ENCODE data around the gene KCNH1.

The KCNH1 gene

DNA sequence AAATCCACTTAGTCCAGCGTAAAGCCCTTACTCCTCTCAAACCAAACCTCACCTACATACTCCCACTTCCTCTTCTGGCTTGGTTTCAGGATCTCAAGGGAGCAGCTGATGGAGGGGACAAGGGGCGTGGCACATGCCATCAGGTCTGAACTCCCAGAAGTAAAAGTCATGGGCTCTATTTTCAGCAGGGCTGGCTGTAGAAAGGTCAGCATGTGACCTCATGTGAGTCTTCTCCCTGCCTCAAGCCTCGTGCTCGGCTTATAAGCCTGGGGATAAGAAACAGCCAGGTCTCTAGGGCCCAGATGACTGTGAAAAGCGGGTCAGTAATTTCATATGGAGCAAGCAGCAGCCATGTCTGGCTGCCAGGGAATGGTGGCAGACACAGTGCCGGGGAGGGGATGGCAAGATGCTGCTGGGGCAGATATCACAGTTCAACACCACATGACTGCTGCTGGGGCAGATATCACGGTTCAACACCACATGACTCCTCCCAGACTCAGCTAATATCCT, 227.9 kb downstream of the KCNH1 start:
- Histone ChIP-seq H4K91ac (ENCODE audit: low read depth, low read length, poor library complexity) (no peak overlapping the region), H2BK120ac (ENCODE audit: low read depth, low read length) (no peak overlapping the region), H3K4me3 (ENCODE audit: low read length in 2 of 2) (no peak overlapping the region), H3K9me3 (replicated peaks in 1 of 2; ENCODE audit: control insufficient read depth in 2 of 2, insufficient read depth in 1 of 2, low read depth in 1 of 2, low read length in 2 of 2) (no peaks in the 10 kb centered on the region), H3K79me1 (ENCODE audit: low read depth, low read length) (no peaks in the 10 kb centered on the region), H4K8ac (ENCODE audit: low read depth, low read length) (no peak overlapping the region), H2AFZ (ENCODE audit: low read length) (no peak overlapping the region), H3K9ac (ENCODE audit: low read depth, low read length, poor library complexity) (no peak overlapping the region), H3K14ac (ENCODE audit: low read length) (no peak overlapping the region), H2BK5ac (ENCODE audit: low read length) (no peak overlapping the region), H3K36me3 (replicated peaks in 1 of 2; ENCODE audit: control insufficient read depth in 2 of 2, insufficient read depth in 2 of 2, low read length in 2 of 2) (no peaks in the 10 kb centered on the region), H3K18ac (ENCODE audit: low read length) (no peak overlapping the region), H3K4me2 (ENCODE audit: insufficient read depth, low read length, poor library complexity, severe bottlenecking) (no peak overlapping the region), H2BK12ac (ENCODE audit: low read length) (no peak overlapping the region), H2BK15ac (ENCODE audit: low read length) (no peak overlapping the region), H3K4ac (ENCODE audit: low read length) (no peak overlapping the region), H3K27ac (replicated peaks; ENCODE audit: low read length) (no peak overlapping the region), H3K23ac (ENCODE audit: low read depth, low read length, poor library complexity) (no peak overlapping the region), H3K27me3 (ENCODE audit: control insufficient read depth in 3 of 3, insufficient read depth in 3 of 3, low read depth in 1 of 3, low read length in 3 of 3) (no peaks in the 10 kb centered on the region), H2AK5ac (ENCODE audit: low read depth, low read length) (no peak overlapping the region), H3K4me1 (ENCODE audit: control insufficient read depth in 2 of 2, insufficient read depth in 1 of 2, low read depth in 1 of 2, low read length in 2 of 2) (peaks cover 0 to 3% of the 10 kb centered on the region in 2 donors)
- WGBS, 2 donors (ENCODE audit: extremely low coverage in 2 of 2, insufficient read length in 2 of 2, insufficient replicate concordance in 1 of 2) = no CpG with 5 or more reads among the region's 7 CpGs
- no peak for DNase-seq (ENCODE audit: low spot score)

DNA sequence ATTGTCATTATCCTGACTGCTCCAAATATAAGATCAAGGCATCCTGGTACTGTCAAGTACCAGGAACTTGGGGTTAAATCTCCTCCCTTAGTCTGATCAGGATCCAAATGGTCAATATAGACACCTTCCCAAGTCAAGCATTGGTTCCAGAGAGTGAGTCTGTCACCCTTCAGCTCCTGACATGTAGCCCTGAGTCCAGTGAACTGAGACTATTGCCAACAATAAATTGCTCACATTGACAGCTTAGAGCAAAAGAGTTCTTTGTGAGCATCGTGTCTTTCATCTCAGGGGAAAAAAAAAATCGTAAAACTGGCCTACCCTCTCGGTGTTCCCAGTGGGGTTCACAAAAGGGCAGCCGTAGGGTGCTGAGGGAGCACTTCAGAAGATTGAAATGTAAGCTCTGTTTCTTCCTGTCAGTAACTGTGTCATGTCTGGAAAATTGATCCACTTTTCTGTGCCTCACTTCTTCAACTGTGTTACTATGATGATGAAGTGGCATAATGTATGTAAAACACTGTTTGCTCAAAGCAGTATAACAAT, 228.5 kb downstream of the KCNH1 start:
- no peak overlapping the region for H2BK120ac ChIP-seq (ENCODE audit: low read depth, low read length)
- H2BK15ac ChIP-seq (ENCODE audit: low read length) = no peak overlapping the region
- H3K18ac ChIP-seq (ENCODE audit: low read length) = no peak overlapping the region
- no peak overlapping the region for H2AFZ ChIP-seq (ENCODE audit: low read length)
- no peaks in the 10 kb centered on the region for H3K9me3 ChIP-seq (replicated peaks in 1 of 2; ENCODE audit: control insufficient read depth in 2 of 2, insufficient read depth in 1 of 2, low read depth in 1 of 2, low read length in 2 of 2)
- H2AK5ac ChIP-seq (ENCODE audit: low read depth, low read length) = no peak overlapping the region
- no peak overlapping the region for H3K14ac ChIP-seq (ENCODE audit: low read length)
- H3K27me3 ChIP-seq (ENCODE audit: control insufficient read depth in 3 of 3, insufficient read depth in 3 of 3, low read depth in 1 of 3, low read length in 3 of 3) = no peaks in the 10 kb centered on the region
- no peak overlapping the region for H2BK12ac ChIP-seq (ENCODE audit: low read length)
- no peaks in the 10 kb centered on the region for H3K36me3 ChIP-seq (replicated peaks in 1 of 2; ENCODE audit: control insufficient read depth in 2 of 2, insufficient read depth in 2 of 2, low read length in 2 of 2)
- H3K9ac ChIP-seq (ENCODE audit: low read depth, low read length, poor library complexity) = no peak overlapping the region
- no peak for DNase-seq (ENCODE audit: low spot score)
- no CpG with 5 or more reads among the region's 4 CpGs for WGBS, 2 donors (ENCODE audit: extremely low coverage in 2 of 2, insufficient read length in 2 of 2, insufficient replicate concordance in 1 of 2)
- H3K4me3 ChIP-seq (ENCODE audit: low read length in 2 of 2) = no peak overlapping the region
- H4K91ac ChIP-seq (ENCODE audit: low read depth, low read length, poor library complexity) = no peak overlapping the region
- no peak overlapping the region for H2BK5ac ChIP-seq (ENCODE audit: low read length)
- H3K4me2 ChIP-seq (ENCODE audit: insufficient read depth, low read length, poor library complexity, severe bottlenecking) = no peak overlapping the region
- no peak overlapping the region for H3K23ac ChIP-seq (ENCODE audit: low read depth, low read length, poor library complexity)
- H4K8ac ChIP-seq (ENCODE audit: low read depth, low read length) = no peak overlapping the region
- no peak overlapping the region for H3K4ac ChIP-seq (ENCODE audit: low read length)
- H3K27ac ChIP-seq (replicated peaks; ENCODE audit: low read length) = no peak overlapping the region
- peaks cover 0 to 4% of the 10 kb centered on the region in 2 donors for H3K4me1 ChIP-seq (ENCODE audit: control insufficient read depth in 2 of 2, insufficient read depth in 1 of 2, low read depth in 1 of 2, low read length in 2 of 2)
- H3K79me1 ChIP-seq (ENCODE audit: low read depth, low read length) = no peaks in the 10 kb centered on the region

DNA sequence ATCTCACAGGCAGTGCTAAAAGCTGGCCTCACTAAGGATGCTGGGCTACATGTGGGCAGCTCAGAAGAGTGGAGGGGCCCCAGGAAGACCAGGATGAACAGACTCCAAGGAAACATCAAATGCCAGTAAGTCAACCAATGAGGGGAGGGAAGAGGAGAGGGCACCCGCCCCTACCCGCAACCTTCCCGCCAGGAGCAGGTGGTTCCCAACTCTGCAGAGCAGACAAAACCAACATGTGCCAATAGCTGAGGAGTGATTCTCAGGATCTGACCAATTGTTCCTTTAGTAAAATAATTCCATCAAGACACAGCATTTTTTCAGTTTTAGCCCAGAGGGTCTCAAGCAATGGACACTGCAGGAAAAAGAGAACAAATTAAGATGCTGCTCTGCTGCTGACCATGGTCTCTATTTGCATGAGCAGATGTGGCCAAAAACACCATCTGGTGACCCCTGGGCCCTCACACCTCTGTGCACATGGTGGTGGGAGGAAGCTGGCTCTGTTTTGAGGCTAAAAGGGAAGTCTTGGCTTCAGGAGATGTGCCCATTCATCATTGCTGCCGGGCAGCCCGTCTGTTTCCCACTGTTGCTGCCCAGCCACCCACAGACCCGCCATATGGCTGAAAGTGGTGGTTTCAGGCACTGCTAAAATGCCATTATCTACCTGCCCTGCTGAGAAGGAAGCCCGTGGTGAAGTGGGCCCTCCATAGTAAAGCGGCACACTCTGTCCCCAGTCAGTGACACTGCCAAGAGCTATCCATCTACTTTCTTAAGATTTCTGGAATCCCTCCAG, 231.8 kb downstream of the KCNH1 start:
- H4K8ac ChIP-seq (ENCODE audit: low read depth, low read length) = no peak overlapping the region
- H3K4me1 ChIP-seq (ENCODE audit: control insufficient read depth in 2 of 2, insufficient read depth in 1 of 2, low read depth in 1 of 2, low read length in 2 of 2) = peaks cover 0 to 5% of the 10 kb centered on the region in 2 donors
- no peak overlapping the region for H2AFZ ChIP-seq (ENCODE audit: low read length)
- no peak overlapping the region for H2BK12ac ChIP-seq (ENCODE audit: low read length)
- DNase-seq (ENCODE audit: low spot score) = no peak
- no peak overlapping the region for H3K14ac ChIP-seq (ENCODE audit: low read length)
- H2BK5ac ChIP-seq (ENCODE audit: low read length) = no peak overlapping the region
- no peak overlapping the region for H3K4me2 ChIP-seq (ENCODE audit: insufficient read depth, low read length, poor library complexity, severe bottlenecking)
- no peak overlapping the region for H3K4me3 ChIP-seq (ENCODE audit: low read length in 2 of 2)
- no peak overlapping the region for H4K91ac ChIP-seq (ENCODE audit: low read depth, low read length, poor library complexity)
- H3K36me3 ChIP-seq (replicated peaks in 1 of 2; ENCODE audit: control insufficient read depth in 2 of 2, insufficient read depth in 2 of 2, low read length in 2 of 2) = no peaks in the 10 kb centered on the region
- H3K27ac ChIP-seq (replicated peaks; ENCODE audit: low read length) = no peak overlapping the region
- peak overlapping the region; percentile 62 for H3K18ac ChIP-seq (ENCODE audit: low read length)
- H3K79me1 ChIP-seq (ENCODE audit: low read depth, low read length) = no peaks in the 10 kb centered on the region
- H3K9me3 ChIP-seq (replicated peaks in 1 of 2; ENCODE audit: control insufficient read depth in 2 of 2, insufficient read depth in 1 of 2, low read depth in 1 of 2, low read length in 2 of 2) = no peaks in the 10 kb centered on the region
- no peak overlapping the region for H2BK15ac ChIP-seq (ENCODE audit: low read length)
- no CpG with 5 or more reads among the region's 8 CpGs for WGBS, 2 donors (ENCODE audit: extremely low coverage in 2 of 2, insufficient read length in 2 of 2, insufficient replicate concordance in 1 of 2)
- no peaks in the 10 kb centered on the region for H3K27me3 ChIP-seq (ENCODE audit: control insufficient read depth in 3 of 3, insufficient read depth in 3 of 3, low read depth in 1 of 3, low read length in 3 of 3)
- H3K23ac ChIP-seq (ENCODE audit: low read depth, low read length, poor library complexity) = no peak overlapping the region
- H2BK120ac ChIP-seq (ENCODE audit: low read depth, low read length) = no peak overlapping the region
- H3K9ac ChIP-seq (ENCODE audit: low read depth, low read length, poor library complexity) = no peak overlapping the region
- no peak overlapping the region for H2AK5ac ChIP-seq (ENCODE audit: low read depth, low read length)
- no peak overlapping the region for H3K4ac ChIP-seq (ENCODE audit: low read length)

DNA sequence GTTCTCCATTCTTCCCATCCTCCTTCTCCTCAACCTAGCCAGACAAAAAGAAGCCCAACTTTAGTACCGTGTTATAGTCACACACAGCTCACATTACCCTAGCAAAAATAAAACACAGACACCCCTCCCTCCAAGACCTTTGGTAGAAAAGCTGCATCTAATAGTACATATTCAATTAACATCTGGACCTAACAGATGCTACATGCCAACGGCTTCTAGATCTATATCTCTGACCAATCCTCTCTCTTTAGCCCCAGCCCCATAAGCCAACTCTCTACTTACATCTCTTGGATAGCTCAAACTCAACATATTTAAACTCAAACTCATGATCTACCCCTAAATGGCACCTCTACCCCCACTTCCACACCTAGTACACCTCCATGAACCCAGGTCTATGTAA, 233.1 kb downstream of the KCNH1 start:
- no peak overlapping the region for H3K4me3 ChIP-seq (ENCODE audit: low read length in 2 of 2)
- no peak overlapping the region for H2BK12ac ChIP-seq (ENCODE audit: low read length)
- no peak overlapping the region for H3K4ac ChIP-seq (ENCODE audit: low read length)
- H3K27ac ChIP-seq (replicated peaks; ENCODE audit: low read length) = no peak overlapping the region
- no peak for DNase-seq (ENCODE audit: low spot score)
- no CpG with 5 or more reads among the region's 2 CpGs for WGBS, 2 donors (ENCODE audit: extremely low coverage in 2 of 2, insufficient read length in 2 of 2, insufficient replicate concordance in 1 of 2)
- no peak overlapping the region for H3K18ac ChIP-seq (ENCODE audit: low read length)
- H2BK5ac ChIP-seq (ENCODE audit: low read length) = no peak overlapping the region
- H4K8ac ChIP-seq (ENCODE audit: low read depth, low read length) = no peak overlapping the region
- H3K4me2 ChIP-seq (ENCODE audit: insufficient read depth, low read length, poor library complexity, severe bottlenecking) = no peak overlapping the region
- no peaks in the 10 kb centered on the region for H3K9me3 ChIP-seq (replicated peaks in 1 of 2; ENCODE audit: control insufficient read depth in 2 of 2, insufficient read depth in 1 of 2, low read depth in 1 of 2, low read length in 2 of 2)
- no peak overlapping the region for H4K91ac ChIP-seq (ENCODE audit: low read depth, low read length, poor library complexity)
- no peaks in the 10 kb centered on the region for H3K79me1 ChIP-seq (ENCODE audit: low read depth, low read length)
- H2BK120ac ChIP-seq (ENCODE audit: low read depth, low read length) = no peak overlapping the region
- no peak overlapping the region for H3K14ac ChIP-seq (ENCODE audit: low read length)
- H3K9ac ChIP-seq (ENCODE audit: low read depth, low read length, poor library complexity) = no peak overlapping the region
- no peak overlapping the region for H2AFZ ChIP-seq (ENCODE audit: low read length)
- H3K27me3 ChIP-seq (ENCODE audit: control insufficient read depth in 3 of 3, insufficient read depth in 3 of 3, low read depth in 1 of 3, low read length in 3 of 3) = no peaks in the 10 kb centered on the region
- no peak overlapping the region for H2BK15ac ChIP-seq (ENCODE audit: low read length)
- H3K4me1 ChIP-seq (ENCODE audit: control insufficient read depth in 2 of 2, insufficient read depth in 1 of 2, low read depth in 1 of 2, low read length in 2 of 2) = peaks cover 0 to 2% of the 10 kb centered on the region in 2 donors
- no peak overlapping the region for H3K23ac ChIP-seq (ENCODE audit: low read depth, low read length, poor library complexity)
- no peaks in the 10 kb centered on the region for H3K36me3 ChIP-seq (replicated peaks in 1 of 2; ENCODE audit: control insufficient read depth in 2 of 2, insufficient read depth in 2 of 2, low read length in 2 of 2)
- H2AK5ac ChIP-seq (ENCODE audit: low read depth, low read length) = no peak overlapping the region

All from neuronal stem cell (in vitro differentiated cells).